Mesendoderm (in vitro differentiated cells): Measurements from ENCODE around the gene GAPDHS.

ENCODE experiments used
- DNase-seq: peaks from one replicate; pipeline ENCODE4 v3.0.0; 2013
- H2AK5ac ChIP-seq: 2 replicates; pipeline ENCODE4 v1.6.1; 2013; ENCODE audit warnings: low read length, inconsistent platforms
- H2BK120ac ChIP-seq: 2 replicates; pipeline ENCODE4 v1.6.1; 2013; ENCODE audit warnings: low read depth, mild to moderate bottlenecking, low read length, moderate library complexity, mixed read lengths
- H2BK15ac ChIP-seq: replicated peaks from 2 replicates; pipeline ENCODE4 v1.6.1; 2013; ENCODE audit warnings: low read depth, mild to moderate bottlenecking, moderate library complexity
- H2BK5ac ChIP-seq: 2 replicates; pipeline ENCODE4 v1.6.1; 2013; ENCODE audit warnings: low read length, inconsistent platforms
- H3K18ac ChIP-seq: 2 replicates; pipeline ENCODE4 v1.6.1; 2013; ENCODE audit warnings: mild to moderate bottlenecking, low read length, mixed read lengths
- H3K23ac ChIP-seq: one replicate; pipeline ENCODE4 v1.6.1; 2013; ENCODE audit warnings: low read length
- H3K27ac ChIP-seq: 2 replicates; pipeline ENCODE4 v1.5.1; 2013; ENCODE audit warnings: low read depth, mild to moderate bottlenecking, inconsistent platforms, low read length, moderate library complexity
- H3K27me3 ChIP-seq: 2 replicates; pipeline ENCODE4 v1.6.1; 2013; ENCODE audit warnings: low read length, control low read depth, mild to moderate bottlenecking, inconsistent platforms; ENCODE audit not compliant: insufficient read depth, poor library complexity
- H3K36me3 ChIP-seq: 2 replicates; pipeline ENCODE4 v1.6.1; 2013; ENCODE audit warnings: low read length, inconsistent platforms; ENCODE audit not compliant: control insufficient read depth, insufficient read depth
- H3K4ac ChIP-seq: one replicate; pipeline ENCODE4 v1.6.1; 2013; ENCODE audit warnings: low read depth, mild to moderate bottlenecking, low read length, moderate library complexity
- H3K4me1 ChIP-seq: 2 replicates; pipeline ENCODE4 v1.6.1; 2013; ENCODE audit warnings: low read depth, low read length, inconsistent platforms; ENCODE audit not compliant: control insufficient read depth
- H3K4me2 ChIP-seq: 2 replicates; pipeline ENCODE4 v1.6.1; 2013; ENCODE audit warnings: low read length
- H3K4me3 ChIP-seq: 2 replicates; pipeline ENCODE4 v1.5.1; 2013; ENCODE audit warnings: mild to moderate bottlenecking, low read length
- H3K56ac ChIP-seq: one replicate; pipeline ENCODE4 v1.6.1; 2013; ENCODE audit warnings: low read length
- H3K79me1 ChIP-seq: 2 replicates; pipeline ENCODE4 v1.6.1; 2013; ENCODE audit warnings: low read length, inconsistent platforms
- H3K79me2 ChIP-seq: 2 replicates; pipeline ENCODE4 v1.6.1; 2013; ENCODE audit warnings: mild to moderate bottlenecking, low read length; ENCODE audit not compliant: control insufficient read depth, insufficient read depth
- H3K9ac ChIP-seq: 2 replicates; pipeline ENCODE4 v1.6.1; 2013; ENCODE audit warnings: low read length, inconsistent platforms
- H4K5ac ChIP-seq: one replicate; pipeline ENCODE4 v1.6.1; 2013; ENCODE audit warnings: low read length
- H4K8ac ChIP-seq: one replicate; pipeline ENCODE4 v1.6.1; 2013; ENCODE audit warnings: low read depth, mild to moderate bottlenecking, control low read depth, low read length, moderate library complexity
- WGBS: extraction: QIAGEN DNeasy Blood & Tissue Kit; methylation state at CpG from one replicate; pipeline ENCODE4 v1.1.7; 2013; ENCODE audit warnings: low lambda C conversion rate, missing lambda C conversion rate; ENCODE audit not compliant: insufficient coverage; ENCODE audit errors: extremely low coverage; 5-methylcytosine and 5-hydroxymethylcytosine counted together

The GAPDHS gene

GRCh38 chr19:35560677-35561076, 27.4 kb downstream of the GAPDHS start:
- H2AK5ac ChIP-seq: no peak overlapping the region
- no peak overlapping the region for H4K8ac ChIP-seq
- H3K27ac ChIP-seq: no peak overlapping the region
- no peak overlapping the region for H2BK5ac ChIP-seq
- H3K4me1 ChIP-seq: no peaks in the 10 kb centered on the region
- H3K4me2 ChIP-seq: no peak overlapping the region
- H3K18ac ChIP-seq: no peak overlapping the region
- no peak overlapping the region for H3K56ac ChIP-seq
- DNase-seq: no peak
- no peaks in the 10 kb centered on the region for H3K79me1 ChIP-seq
- no peak overlapping the region for H3K4ac ChIP-seq
- no peak overlapping the region for H4K5ac ChIP-seq
- H3K9ac ChIP-seq: no peak overlapping the region
- H3K4me3 ChIP-seq: no peak overlapping the region
- H2BK120ac ChIP-seq: no peak overlapping the region
- H3K27me3 ChIP-seq: no peaks in the 10 kb centered on the region
- no peaks in the 10 kb centered on the region for H3K36me3 ChIP-seq
- no peaks in the 10 kb centered on the region for H3K79me2 ChIP-seq
- no CpG with 5 or more reads among the region's 6 CpGs for WGBS
- no peak overlapping the region for H3K23ac ChIP-seq
- H2BK15ac ChIP-seq: no peak overlapping the region

GRCh38 chr19:35561436-35561835, 28.2 kb downstream of the GAPDHS start:
- Histone ChIP-seq H3K23ac (no peak overlapping the region), H3K4me3 (no peak overlapping the region), H3K18ac (no peak overlapping the region), H2AK5ac (no peak overlapping the region), H3K9ac (no peak overlapping the region), H3K4me2 (no peak overlapping the region), H4K5ac (no peak overlapping the region), H3K36me3 (no peaks in the 10 kb centered on the region), H3K4me1 (no peaks in the 10 kb centered on the region), H2BK5ac (no peak overlapping the region), H2BK15ac (no peak overlapping the region), H3K79me1 (no peaks in the 10 kb centered on the region), H3K56ac (no peak overlapping the region), H3K79me2 (no peaks in the 10 kb centered on the region), H3K27me3 (no peaks in the 10 kb centered on the region), H4K8ac (no peak overlapping the region), H3K4ac (no peak overlapping the region), H2BK120ac (no peak overlapping the region), H3K27ac (no peak overlapping the region)
- DNase-seq: no peak
- no CpG with 5 or more reads among the region's 6 CpGs for WGBS

GRCh38 chr19:35562336-35562735, 29.1 kb downstream of the GAPDHS start:
- H3K79me1 ChIP-seq: no peaks in the 10 kb centered on the region
- H3K27ac ChIP-seq: no peak overlapping the region
- no CpG with 5 or more reads among the region's 17 CpGs for WGBS
- no peak overlapping the region for H3K4ac ChIP-seq
- no peak for DNase-seq
- no peaks in the 10 kb centered on the region for H3K36me3 ChIP-seq
- no peak overlapping the region for H3K4me2 ChIP-seq
- no peak overlapping the region for H2BK15ac ChIP-seq
- H3K9ac ChIP-seq: no peak overlapping the region
- H3K79me2 ChIP-seq: no peaks in the 10 kb centered on the region
- H3K4me1 ChIP-seq: no peaks in the 10 kb centered on the region
- no peak overlapping the region for H3K4me3 ChIP-seq
- no peak overlapping the region for H4K5ac ChIP-seq
- no peak overlapping the region for H2BK5ac ChIP-seq
- no peak overlapping the region for H3K56ac ChIP-seq
- H3K18ac ChIP-seq: no peak overlapping the region
- no peak overlapping the region for H2AK5ac ChIP-seq
- H2BK120ac ChIP-seq: no peak overlapping the region
- H4K8ac ChIP-seq: no peak overlapping the region
- no peaks in the 10 kb centered on the region for H3K27me3 ChIP-seq
- H3K23ac ChIP-seq: no peak overlapping the region

GRCh38 chr19:35562776-35563175, 29.5 kb downstream of the GAPDHS start:
- H3K4me3 ChIP-seq: no peak overlapping the region
- no peak overlapping the region for H3K23ac ChIP-seq
- H2AK5ac ChIP-seq: no peak overlapping the region
- no CpG with 5 or more reads among the region's 2 CpGs for WGBS
- no peak overlapping the region for H3K4me2 ChIP-seq
- H3K4ac ChIP-seq: no peak overlapping the region
- no peaks in the 10 kb centered on the region for H3K27me3 ChIP-seq
- no peak for DNase-seq
- no peak overlapping the region for H2BK120ac ChIP-seq
- no peak overlapping the region for H3K27ac ChIP-seq
- no peak overlapping the region for H4K5ac ChIP-seq
- H2BK5ac ChIP-seq: no peak overlapping the region
- no peaks in the 10 kb centered on the region for H3K79me1 ChIP-seq
- no peaks in the 10 kb centered on the region for H3K36me3 ChIP-seq
- no peaks in the 10 kb centered on the region for H3K79me2 ChIP-seq
- H3K18ac ChIP-seq: no peak overlapping the region
- no peaks in the 10 kb centered on the region for H3K4me1 ChIP-seq
- no peak overlapping the region for H3K56ac ChIP-seq
- no peak overlapping the region for H2BK15ac ChIP-seq
- no peak overlapping the region for H3K9ac ChIP-seq
- no peak overlapping the region for H4K8ac ChIP-seq

- H3K4me3 ChIP-seq: no peak within 1 kb of the TSS
- no peaks in the 10 kb centered on the region for H3K4me1 ChIP-seq
- no peak within 1 kb of the TSS for H3K23ac ChIP-seq
- no peak within 1 kb of the TSS for H2BK15ac ChIP-seq
- no peak within 1 kb of the TSS for H3K9ac ChIP-seq
- H3K27ac ChIP-seq: no peak within 1 kb of the TSS
- DNase-seq: no peak
- H4K8ac ChIP-seq: no peak within 1 kb of the TSS
- no peak within 1 kb of the TSS for H2BK5ac ChIP-seq
- H2BK120ac ChIP-seq: no peak within 1 kb of the TSS
- WGBS: no CpG with 5 or more reads among the region's 15 CpGs
- no peak within 1 kb of the TSS for H2AK5ac ChIP-seq
- no peak within 1 kb of the TSS for H3K56ac ChIP-seq
- no peak within 1 kb of the TSS for H4K5ac ChIP-seq
- no peak within 1 kb of the TSS for H3K4me2 ChIP-seq
- H3K79me2 ChIP-seq: no peaks in the 10 kb centered on the region
- H3K27me3 ChIP-seq: no peaks in the 10 kb centered on the region
- no peak within 1 kb of the TSS for H3K18ac ChIP-seq
- no peaks in the 10 kb centered on the region for H3K36me3 ChIP-seq
- no peak within 1 kb of the TSS for H3K4ac ChIP-seq
- no peaks in the 10 kb centered on the region for H3K79me1 ChIP-seq
Measured at GRCh38 chr19:35563207-35563829, 30.1 kb downstream of the GAPDHS start, which contains the start of gene ATP4A. Gene ATP4A (minus strand): TSS chr19:35563658. CDS start chr19:35563629, 29 bp downstream.
